ENCODE data around the gene KRT74. TPM values are rescaled to one million over a fixed set of nuclear protein-coding genes. Genes with fewer than 3 reads are reported as not detected.

KRT74 gene
- total and polyA plus RNA-seq, 12 donors, result 0.62 TPM; not detected in 11

- DNase-seq (no peak), ATAC-seq (no peak)
- Histone ChIP-seq H3K36me3 (no peaks in the 10 kb centered on the region), H3K9me3 (no peaks in the 10 kb centered on the region), H3K27ac (no peak overlapping the region), H3K4me3 (no peak overlapping the region), H3K4me1 (peaks cover 0 to 4% (median 0%) of the 10 kb centered on the region in 9 donors), H3K27me3 (peaks cover 0 to 5% (median 0%) of the 10 kb centered on the region in 7 donors)
- intact Hi-C loops (cut with DNase I), result no loop called here
- WGBS, 2 donors, result 2 to 71% methylated on average over 1 of the region's 1 CpG
- TF ChIP-seq CTCF (IDR thresholded peaks at IDR 0.05), result no peak
Observed at GRCh38 chr12:52535574-52535973, 38.1 kb downstream of the KRT74 start.

GRCh38 chr12:52534482-52534881 is 39.2 kb downstream of the KRT74 start:
- Histone ChIP-seq H3K27me3 (peaks cover 0 to 4% (median 0%) of the 10 kb centered on the region in 7 donors), H3K36me3 (no peaks in the 10 kb centered on the region), H3K4me1 (peaks cover 0 to 4% (median 0%) of the 10 kb centered on the region in 9 donors), H3K4me3 (no peak overlapping the region), H3K27ac (no peak overlapping the region), H3K9me3 (no peaks in the 10 kb centered on the region)
- intact Hi-C loops (cut with DNase I), result no loop called here
- DNase-seq (no peak), ATAC-seq (no peak)
- 76 to 92% methylated on average over 5 of the region's 5 CpGs for WGBS, 2 donors
- TF ChIP-seq CTCF (IDR thresholded peaks at IDR 0.05), result no peak

- no peak for DNase-seq
- H3K4me1 ChIP-seq, result peaks cover 0 to 4% (median 0%) of the 10 kb centered on the region in 9 donors
- ATAC-seq, result no peak
- no peak overlapping the region for H3K27ac ChIP-seq
- TF ChIP-seq CTCF (IDR thresholded peaks at IDR 0.05), result no peak
- intact Hi-C loops (cut with DNase I), result no loop called here
- no peaks in the 10 kb centered on the region for H3K36me3 ChIP-seq
- 81 to 87% methylated on average over 10 of the region's 10 CpGs for WGBS, 2 donors
- H3K4me3 ChIP-seq, result no peak overlapping the region
- H3K9me3 ChIP-seq, result no peaks in the 10 kb centered on the region
- H3K27me3 ChIP-seq, result peaks cover 0 to 4% (median 0%) of the 10 kb centered on the region in 7 donors
Observed at GRCh38 chr12:52533686-52534470, 39.8 kb downstream of the KRT74 start.

- no peak overlapping the region for H3K27ac ChIP-seq
- H3K36me3 ChIP-seq, result no peaks in the 10 kb centered on the region
- no peak for DNase-seq
- no peak overlapping the region for H3K4me3 ChIP-seq
- intact Hi-C loops (cut with DNase I), result no loop called here
- H3K9me3 ChIP-seq, result no peaks in the 10 kb centered on the region
- peaks cover 0 to 4% (median 0%) of the 10 kb centered on the region in 9 donors for H3K4me1 ChIP-seq
- WGBS, 2 donors, result 65 to 69% methylated on average over 4 of the region's 4 CpGs
- no peak for TF ChIP-seq CTCF (IDR thresholded peaks at IDR 0.05)
- no peak for ATAC-seq
- H3K27me3 ChIP-seq, result peaks cover 0 to 4% (median 0%) of the 10 kb centered on the region in 7 donors
Observed at GRCh38 chr12:52532636-52533035, 41.0 kb downstream of the KRT74 start.

Measured in heart right ventricle (tissue), 16 donors.